AML-193 (cell line): ENCODE results near the gene CDH4.

Experiments
- DNase-seq, 2 experiments: peaks; one replicate each; lab custom pipeline; 2025; lab: John Stamatoyannopoulos, UW

CDH4 gene

DNA sequence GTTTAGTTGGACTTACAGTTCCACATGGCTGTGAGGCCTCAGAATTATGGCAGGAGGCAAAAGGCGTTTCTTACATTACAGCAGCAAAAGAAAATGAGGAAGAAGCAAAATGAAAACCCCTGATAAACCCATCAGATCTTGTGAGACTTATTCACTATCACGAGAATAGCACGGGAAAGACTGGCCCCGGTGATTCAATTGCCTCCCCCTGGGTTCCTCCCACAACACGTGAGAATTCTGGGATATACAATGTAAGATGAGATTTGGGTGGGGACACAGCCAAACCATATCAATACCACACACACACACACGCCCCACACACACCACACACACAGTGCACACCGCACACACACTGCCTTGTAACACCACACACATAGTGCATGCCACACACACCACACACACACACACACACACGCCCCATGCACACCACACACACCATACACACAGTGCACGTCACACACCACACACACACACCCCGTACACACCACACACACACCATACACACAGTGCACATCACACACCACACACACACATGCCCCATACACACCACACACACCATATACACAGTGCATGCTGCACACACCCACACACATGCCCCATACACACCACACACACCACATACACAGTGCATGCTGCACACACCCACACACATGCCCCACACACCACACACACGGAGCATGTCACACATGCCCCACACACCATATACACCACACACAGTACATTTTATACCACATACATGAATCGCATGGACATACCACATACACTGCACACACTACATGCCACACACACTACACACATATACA, 503.1 kb downstream of the CDH4 start:
- DNase-seq = no peak

DNA sequence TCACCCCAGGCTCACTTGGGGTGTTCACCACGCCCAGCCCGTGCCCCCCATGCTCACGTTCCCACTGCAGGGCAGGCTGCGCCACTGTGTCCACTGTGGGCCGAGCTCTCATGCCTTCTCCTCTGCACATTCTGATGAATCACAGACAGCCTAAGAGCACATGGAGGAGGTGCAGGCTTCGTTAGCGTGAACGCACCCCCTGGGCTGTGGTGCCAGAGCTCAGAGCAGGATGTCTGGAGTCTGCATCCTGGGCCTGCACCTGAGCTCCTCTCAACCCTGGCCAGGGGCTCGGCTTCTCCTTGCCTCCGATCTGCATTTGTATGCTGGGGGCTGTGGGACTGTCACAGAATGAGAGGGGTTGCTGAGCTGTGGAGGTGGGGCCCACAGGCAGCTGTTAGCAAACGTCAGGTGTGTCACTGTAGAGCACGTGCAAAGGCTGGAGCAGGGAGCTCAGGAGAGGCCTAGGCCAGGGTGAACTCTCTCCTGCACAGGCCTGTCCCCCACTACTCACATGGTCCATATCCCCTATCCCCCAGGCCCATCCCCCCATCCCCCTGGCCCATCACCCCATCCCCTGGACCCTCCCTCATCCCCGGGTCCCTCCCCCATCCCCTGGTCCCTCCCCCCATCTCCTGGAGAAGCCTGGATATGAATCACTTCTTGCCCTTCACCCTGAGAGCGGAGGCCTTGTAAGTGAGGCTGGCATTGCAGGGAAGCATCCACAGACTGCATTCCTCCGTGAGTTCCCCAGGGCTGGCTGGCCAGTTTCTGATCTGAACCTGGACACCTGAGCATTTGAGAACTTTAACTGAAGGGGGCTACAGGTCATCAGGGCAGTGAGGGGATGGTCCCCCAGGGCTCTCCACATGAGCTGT, 504.1 kb downstream of the CDH4 start:
- no peak for DNase-seq

DNA sequence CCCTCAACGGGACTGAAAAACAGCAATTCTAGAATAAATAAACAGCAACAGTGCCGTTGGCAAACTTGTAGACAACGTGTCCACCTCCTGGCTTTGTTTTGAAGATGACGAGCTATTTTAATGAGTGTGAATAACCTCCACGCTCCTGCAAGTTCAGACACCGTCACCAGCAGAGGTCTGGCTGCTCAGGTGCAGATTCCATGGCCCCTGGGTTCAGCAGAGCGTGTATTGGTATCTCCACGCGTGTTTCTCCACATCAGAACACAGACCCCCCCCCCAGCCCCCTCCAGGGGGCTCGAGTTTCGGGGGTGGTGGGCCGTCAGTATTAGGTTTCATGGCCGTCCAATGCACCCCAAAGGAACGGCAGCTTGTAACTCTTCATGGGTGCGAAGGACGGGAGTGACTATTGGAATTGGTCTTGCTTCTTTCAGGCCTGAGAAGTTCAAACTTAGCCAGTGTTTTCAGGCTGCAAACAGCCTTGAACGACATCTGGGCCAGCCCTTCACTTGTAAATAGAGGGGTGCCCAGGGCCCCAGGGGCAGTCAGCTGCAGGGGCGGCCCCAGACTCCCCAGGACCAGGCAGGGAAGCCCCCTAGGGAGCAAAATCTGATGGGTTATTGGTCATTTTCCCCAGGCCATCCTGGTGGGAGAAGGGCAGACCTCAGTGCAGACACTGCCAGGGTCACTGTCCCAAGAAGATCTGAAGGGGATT, 505.1 kb downstream of the CDH4 start:
- no peak for DNase-seq

DNA sequence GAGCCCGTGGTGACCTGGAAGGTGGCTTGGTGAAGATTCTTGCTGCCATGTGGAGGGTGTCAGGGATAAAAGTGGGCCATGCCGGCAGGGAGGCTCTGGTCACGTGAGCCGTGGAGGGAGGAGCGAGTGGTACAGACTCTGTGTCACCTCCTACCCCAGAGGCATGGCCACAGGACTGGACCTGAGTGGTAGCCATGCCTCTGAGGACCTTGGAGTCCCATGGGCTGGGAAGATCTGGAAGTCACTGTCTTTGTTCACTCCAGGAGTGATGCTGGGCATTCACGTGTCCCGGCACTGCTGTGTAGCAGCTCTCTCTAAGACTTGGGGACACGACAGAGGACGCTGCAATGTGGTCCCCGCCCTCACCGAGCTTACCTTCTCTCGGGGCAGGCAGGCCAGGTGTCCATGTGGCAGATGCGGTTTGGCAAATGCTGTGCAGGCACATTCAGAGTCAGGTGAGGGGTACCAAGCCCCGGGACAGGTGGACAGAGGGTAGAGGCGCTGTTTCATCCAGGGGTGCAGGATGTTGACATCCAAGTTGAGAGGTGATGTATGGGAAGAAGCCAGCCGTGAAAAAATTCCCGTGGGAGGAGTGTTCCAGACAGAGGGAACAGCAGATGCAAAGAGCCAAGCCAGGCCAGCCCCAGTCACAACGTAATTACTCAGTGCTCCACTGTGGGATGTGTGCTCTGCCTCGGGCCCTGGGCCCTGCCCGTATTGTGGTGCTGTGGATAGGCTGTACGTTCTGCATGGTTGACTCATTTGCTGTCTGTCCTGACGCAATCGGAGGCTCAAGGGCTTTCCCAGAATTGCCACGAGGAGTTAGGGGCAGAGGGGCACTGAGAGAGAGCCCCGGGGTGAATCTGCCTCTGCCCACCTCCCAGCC, 505.9 kb downstream of the CDH4 start:
- no peak for DNase-seq

DNA sequence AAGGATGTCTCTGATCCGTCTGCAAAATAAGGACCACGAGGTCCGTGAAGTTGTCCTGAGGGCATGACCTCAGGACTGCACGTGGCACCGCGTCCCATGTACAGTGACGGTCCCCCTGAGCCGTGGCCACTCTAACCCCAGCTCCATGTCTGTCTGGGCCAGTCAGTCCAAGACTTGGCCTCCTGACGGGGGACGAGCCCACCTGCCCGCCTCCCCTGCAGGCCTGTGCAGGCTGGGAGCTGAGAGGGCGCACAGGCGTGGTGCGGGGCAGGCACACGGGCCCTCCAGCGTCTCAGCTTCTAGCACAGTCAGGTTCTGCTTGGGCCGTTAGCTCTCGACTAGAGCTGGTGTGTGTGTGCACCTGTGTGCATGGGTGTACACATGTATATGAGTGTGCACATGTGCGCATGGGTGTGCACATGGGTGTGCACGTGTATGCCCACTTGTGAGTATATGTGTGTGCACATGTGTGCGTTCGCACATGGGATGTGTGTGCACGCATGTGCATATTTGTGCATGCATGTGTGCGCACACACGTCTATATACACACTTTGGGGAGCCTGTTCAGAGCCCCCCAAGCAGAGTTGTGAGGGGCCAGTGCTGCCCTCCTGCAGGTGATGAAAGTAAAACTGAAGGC, 506.6 kb downstream of the CDH4 start:
- DNase-seq = no peak

DNA sequence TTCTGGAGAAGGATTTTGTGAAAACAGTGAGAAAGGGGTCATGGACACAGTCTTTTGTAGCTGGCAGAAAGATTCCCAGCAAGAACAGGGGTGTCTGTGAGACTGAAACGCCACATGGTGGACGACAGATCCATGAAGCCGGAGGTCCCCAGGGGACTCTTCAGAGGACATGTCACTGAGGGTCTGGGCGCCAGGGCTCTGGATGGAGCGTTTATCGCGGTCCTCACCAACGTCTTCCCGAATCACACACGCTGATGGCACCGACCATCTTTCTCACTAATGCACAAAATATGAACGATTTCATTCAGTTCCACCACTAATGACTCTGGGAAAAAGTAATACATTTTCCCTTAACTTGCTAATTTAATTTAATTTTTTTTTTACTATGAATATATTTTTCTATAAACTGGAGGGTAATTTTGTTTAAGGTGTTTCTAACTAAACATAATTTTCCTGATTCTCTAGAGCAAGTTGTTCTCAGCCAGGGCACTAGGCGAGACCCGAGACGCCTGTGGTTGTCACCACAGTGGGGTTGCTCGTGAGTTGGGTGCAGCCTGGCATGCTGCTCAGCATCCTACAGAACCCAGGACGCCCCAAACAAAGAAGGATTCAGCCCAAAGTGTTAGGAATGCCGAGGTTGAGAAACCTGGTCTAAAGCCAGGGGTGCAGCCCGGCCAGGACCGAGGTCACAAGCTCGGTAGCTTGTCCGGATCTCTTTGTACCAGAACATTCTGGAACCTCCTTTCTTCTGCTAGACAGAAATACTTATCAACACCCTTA, 507.4 kb downstream of the CDH4 start:
- no peak for DNase-seq

DNA sequence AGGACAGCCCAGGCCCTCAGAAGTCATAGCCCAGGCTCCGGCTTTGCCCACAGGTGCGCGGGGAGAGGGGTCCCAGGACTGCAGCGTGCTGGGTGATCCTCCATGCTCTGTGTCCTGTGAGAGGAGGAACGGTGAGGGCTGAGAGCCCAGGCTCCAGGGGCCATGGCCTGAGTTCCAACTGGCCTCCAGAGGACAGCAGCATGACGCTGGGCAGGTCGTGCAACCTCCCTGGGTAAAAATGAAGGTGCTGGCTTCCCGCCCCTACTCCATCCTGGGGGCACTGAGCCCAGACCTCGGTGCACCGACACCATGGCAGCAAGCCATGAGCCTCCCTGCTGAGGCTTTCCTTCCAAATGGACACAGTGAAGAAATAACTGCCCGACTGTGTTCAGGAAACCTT, 508.3 kb downstream of the CDH4 start:
- DNase-seq = no peak

DNA sequence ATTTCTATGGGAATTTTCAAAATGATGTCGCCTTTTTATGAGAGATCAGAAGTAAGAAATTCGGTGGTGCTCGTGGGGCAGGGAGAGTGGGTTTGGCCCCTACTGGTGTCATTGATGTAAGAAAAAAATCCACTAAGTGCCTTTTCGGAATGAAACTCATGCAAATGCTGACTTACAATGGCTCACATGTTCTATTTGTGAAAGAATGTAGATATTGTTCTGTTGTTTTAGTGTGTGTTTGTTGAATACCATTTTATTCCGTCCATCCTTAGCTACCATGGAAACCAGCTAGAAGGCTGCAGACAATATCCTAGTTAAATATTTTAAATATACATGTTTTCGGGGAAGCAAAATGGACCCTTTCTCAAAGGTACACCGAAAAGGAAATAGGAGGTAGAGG, 508.7 kb downstream of the CDH4 start:
- DNase-seq = no peak

DNA sequence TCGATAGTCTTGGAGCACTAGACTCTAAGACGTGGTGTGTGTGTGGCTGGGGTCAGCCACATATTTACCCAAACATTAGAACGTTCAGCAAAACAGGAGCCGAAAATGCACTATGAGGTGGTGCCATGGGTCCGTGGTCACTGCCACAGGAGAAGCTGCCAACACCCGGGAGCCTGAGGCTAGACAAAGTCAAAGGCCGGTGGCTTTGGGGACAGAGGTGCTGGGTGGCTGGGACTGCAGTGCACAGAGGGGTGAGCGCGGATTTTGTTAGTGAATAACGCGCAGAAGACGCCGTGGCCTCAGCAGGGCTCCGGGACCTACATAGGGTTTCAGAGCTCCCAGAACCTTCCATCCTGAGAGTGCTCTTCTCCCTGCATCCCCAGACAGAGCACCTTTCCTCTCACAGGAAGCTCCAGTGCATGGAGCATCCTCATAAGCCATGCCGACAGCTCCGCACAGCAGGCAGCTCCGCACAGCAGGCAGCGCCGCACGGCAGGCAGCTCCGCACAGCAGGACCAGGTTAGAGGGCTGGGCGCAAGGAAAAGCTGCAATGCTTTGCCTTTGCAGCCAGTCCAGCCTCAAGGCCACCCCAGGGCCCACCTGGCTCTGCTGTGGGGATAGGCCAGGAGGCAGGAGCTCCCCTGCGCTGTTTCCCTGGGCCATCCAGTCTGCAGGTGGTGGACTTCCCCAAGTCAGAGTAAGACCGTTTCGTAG, 509.5 kb downstream of the CDH4 start:
- no peak for DNase-seq

DNA sequence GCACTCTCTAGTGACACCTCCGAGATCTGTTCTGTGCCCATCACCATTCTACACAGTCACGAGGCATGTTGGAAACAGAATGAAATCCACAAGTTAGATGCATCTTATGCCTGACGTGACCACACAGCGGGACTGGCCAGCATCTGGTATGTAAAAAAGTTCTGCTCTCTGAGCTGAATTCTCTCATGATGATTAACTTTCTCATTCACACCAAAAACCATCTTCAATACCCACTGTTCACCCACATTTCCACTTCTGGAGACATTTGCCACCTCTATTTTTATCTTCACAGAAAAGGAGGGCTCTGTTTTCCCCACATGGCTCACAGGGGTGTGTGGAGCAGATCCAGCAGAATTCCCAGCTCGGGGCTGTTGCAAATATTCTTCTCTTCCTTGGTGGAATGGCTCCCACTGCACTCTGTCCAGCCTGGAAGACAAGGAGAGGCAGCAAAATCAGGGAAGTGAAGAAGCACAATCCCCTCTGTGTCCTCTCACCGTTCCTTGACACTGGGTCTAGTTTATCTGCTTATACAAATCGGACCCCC, 510.2 kb downstream of the CDH4 start:
- DNase-seq = no peak

DNA sequence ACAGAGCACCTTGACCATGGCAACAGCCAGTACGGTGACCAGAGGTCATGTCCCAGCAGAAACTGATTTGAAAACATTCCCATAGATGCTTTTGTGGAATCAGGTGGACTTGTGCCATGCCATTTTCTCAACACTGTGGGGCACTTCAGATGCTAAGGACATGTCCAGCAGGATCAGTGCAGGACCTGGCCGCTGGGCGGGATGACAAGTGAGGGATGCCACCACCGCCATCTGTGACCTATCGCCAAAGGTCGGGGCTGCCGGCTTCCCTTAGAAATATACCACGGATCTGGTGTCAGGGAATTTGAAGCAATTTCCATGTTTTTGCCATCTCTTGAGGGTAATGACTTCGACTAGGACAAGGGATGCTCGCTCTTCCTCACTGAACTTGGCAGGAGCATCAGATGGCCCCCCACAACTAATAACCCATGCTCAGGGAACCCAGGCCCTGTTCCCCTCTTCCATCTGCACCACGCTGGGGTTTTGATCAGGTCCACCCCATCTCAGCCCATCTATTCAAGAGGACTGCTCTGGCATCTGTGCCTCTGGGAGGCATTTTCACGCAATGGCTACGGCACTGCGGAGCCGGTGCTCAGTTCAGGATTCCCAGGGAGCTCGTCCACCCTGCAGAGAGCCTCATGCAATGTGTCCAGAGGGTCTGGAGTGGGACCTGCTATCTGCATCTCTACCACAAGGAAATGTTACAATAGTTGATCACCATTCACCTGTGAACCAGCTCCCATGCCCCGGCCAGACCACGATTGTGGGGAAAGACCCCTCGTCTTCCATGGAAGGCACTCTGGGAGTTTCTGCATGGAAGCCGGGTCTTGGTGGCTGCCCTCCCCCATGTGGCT, 511.1 kb downstream of the CDH4 start:
- no peak for DNase-seq

DNA sequence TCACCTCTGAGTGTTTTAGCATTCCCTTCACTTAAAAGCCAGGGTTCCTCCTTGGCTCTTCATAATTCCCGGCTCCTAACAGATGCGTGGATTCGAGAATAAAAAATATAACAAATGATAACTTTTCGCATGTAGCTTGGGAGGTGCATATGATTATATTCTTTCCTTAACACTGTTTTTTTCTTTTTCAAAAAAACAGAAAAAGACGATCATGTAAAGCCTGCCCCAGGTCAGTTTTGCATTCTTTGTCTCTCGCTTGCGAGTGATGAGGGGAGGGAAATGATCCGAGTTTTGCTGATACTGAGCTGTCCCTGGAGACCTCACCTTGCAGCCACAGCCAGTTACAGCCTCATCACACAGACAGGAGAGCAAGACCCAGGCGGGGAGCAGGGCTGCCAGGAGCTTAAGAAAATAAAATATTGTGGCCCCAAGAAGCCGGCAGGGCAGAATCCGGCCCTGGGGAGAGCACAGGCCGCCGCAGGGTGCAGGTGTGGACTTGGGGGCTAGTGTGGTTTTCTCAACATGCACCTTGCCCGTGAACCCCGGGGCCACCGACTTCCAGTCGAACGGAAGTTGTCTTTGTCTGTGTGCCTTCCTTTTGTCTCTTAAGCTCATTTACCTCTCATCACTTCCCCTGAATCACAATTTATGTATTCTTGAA, 511.8 kb downstream of the CDH4 start:
- DNase-seq = no peak

DNA sequence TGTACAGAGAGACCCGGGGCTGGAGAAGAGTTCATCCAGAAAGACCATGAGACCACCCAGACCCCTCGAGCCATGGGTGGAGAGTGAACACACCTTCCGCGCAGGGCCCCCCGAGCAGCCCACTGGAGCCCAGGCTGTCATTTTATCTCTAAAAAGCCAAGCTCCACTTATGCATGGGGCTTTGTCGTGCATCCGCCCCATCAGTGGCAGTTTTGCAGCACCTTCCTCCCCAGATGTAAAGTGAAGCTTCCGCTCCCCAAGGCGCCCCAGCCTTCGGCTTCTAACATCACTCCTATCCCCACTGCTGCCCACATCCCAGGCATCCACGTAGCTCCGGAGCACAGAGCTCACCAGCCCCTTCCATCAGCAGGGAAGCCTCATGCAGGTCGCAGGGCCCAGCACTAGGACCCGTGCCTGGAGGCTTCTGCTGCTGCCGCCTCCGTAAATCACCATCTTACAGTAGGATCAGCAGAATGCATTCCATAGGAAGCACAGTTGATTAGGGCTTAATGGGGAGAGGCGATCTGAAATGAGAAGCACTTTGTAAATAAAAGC, 512.5 kb downstream of the CDH4 start:
- no peak for DNase-seq

DNA sequence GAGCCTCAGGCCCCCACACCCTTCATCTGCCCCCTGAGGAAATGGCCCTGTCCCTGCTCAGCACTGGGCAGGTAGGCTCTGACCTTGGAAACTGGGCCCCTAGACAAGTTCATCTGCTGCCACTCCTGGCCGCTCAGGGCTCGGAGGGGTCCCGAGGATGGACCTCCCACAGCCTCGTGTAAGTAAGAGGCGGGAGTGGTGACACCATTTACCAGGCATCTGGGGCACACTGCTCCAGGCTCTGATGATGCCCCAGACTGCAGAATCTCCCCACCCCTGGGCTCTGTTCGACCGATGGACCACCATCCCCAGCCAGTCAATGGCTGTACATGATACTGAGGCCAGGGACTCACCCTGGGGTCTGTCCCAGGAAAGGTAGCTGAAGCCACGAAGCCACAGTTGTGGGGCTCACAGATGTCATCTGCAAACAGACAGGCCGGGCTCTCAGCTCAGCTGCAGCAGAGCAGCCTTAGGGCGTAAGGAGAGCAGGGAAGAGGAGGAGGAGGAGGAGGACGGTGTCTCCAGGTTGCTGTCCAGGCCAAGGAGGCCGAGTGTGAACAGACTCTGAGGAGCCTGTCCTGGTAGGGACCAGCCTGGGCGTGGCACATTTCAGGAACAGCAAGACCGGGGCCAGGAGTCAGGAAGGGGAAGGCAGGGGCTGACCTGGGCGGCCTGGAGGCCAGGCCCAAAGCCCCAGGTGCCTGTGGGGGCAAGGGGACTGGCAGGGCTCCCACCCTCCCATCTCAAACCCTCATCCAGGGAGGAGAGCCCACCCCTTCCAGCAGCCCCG, 513.2 kb downstream of the CDH4 start:
- DNase-seq = no peak

DNA sequence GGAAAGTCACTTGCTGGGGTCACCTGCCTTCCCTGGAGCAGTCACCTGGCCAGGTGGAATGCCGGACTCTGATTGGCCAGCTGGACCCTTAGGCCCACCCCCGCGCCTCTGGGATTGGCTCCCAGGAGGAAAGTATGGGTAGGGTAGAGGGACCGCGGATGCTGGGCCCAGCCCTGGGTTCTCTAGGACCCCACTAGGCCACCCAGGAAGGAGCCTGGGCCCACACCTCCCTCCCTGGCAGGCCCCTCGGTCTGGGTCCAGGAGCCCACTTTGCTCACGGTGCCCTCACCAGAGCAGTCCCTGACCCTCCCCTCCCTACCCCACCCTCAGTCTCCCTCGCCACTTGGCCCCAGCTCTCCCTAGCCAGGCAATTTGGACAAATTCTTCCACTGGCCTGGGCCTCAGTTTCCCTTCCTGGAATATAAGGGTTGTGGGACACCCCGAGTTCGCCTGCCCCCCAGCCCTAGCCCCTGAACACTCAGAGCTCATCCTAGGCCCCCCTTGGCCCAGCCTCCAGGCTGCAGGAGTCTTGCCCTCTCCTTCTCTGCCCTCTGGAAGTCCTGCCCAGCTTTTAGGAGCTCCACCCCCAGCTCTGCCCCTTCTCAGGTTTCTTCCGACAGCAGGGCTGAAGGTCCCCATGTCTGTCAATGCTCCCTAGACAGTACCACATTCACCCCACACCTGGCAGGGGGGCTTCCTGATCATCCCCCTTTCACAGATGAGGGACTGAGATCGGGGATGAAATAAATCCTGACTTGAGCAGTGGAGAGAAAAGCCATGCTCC, 514.0 kb downstream of the CDH4 start:
- DNase-seq = no peak
